H1 (cell line): ENCODE measurements around the gene NKTR.

Experiments
- BCL11A ChIP-seq, 2 experiments: IDR thresholded peaks; one replicate each; pipeline ENCODE4 v1.6.1; 2011; ENCODE audit warnings: low read depth in 2 of 2, low read length in 2 of 2, mild to moderate bottlenecking in 2 of 2
- CHD7 ChIP-seq: fragments of 300-600 bp; sonication (generic); IDR thresholded peaks from 2 replicates; pipeline ENCODE4 v1.7.1; 2012; ENCODE audit warnings: low read length, moderate library complexity, mild to moderate bottlenecking, inconsistent platforms; ENCODE audit not compliant: insufficient replicate concordance
- CREB1 ChIP-seq: IDR thresholded peaks from 2 replicates; pipeline ENCODE4 v1.6.1; 2012; ENCODE audit warnings: inconsistent platforms
- EZH2 ChIP-seq: fragments of 200-600 bp; sonication (generic); IDR thresholded peaks from 2 replicates; pipeline ENCODE4 v1.7.1; 2012; ENCODE audit warnings: low read depth, mild to moderate bottlenecking, moderate library complexity, low read length, inconsistent platforms; ENCODE audit not compliant: severe bottlenecking
- POLR2A ChIP-seq, 2 experiments: IDR thresholded peaks; 1 replicate in 1 of 2; 2 replicates in 1 of 2; pipeline ENCODE4 v1.6.1; 2011; ENCODE audit warnings: low read depth in 2 of 2, low read length in 2 of 2, mild to moderate bottlenecking in 2 of 2; ENCODE audit errors: control extremely low read depth in 1 of 2
- TAF1 ChIP-seq: IDR thresholded peaks from 2 replicates; pipeline ENCODE4 v1.6.1; 2011; ENCODE audit warnings: mild to moderate bottlenecking, low read depth, low read length
- YY1 ChIP-seq: IDR thresholded peaks from 2 replicates; pipeline ENCODE4 v1.6.1; 2011; ENCODE audit warnings: low read depth, mild to moderate bottlenecking, low read length
- TF ChIP-seq, protein P1 (sequence below): IDR thresholded peaks from 2 replicates; pipeline ENCODE4 v1.6.1; 2011; ENCODE audit warnings: low read length, improper control_type of control experiment
- TF ChIP-seq, protein P2 (sequence below), 3 experiments: IDR thresholded peaks; 1 replicate in 2 of 3; 2 replicates in 1 of 3; pipeline versions ENCODE4 v1.5.1 to v1.6.1; 2011; ENCODE audit warnings: low read length in 3 of 3, mild to moderate bottlenecking in 3 of 3, inconsistent platforms in 2 of 3, low read depth in 1 of 3, moderate library complexity in 1 of 3; ENCODE audit not compliant: insufficient read depth in 1 of 3; ENCODE audit errors: control extremely low read depth in 1 of 3

- TF ChIP-seq CREB1 (peak; percentile 76), YY1 (0 out of 2 replicates have a peak, but pooled peaks have one; percentile 1), POLR2A (IDR thresholded peaks at IDR 0.05; ENCODE audit: control extremely low read depth in 1 of 2, low read depth in 2 of 2, low read length in 2 of 2) (peak; percentile 81 to 85), EZH2 (no peak), CHD7 (no peak), BCL11A (IDR thresholded peaks at IDR 0.05; ENCODE audit: low read depth in 2 of 2, low read length in 2 of 2) (no peak), TAF1 (peak; percentile 92)
- TF ChIP-seq, protein P1, sequence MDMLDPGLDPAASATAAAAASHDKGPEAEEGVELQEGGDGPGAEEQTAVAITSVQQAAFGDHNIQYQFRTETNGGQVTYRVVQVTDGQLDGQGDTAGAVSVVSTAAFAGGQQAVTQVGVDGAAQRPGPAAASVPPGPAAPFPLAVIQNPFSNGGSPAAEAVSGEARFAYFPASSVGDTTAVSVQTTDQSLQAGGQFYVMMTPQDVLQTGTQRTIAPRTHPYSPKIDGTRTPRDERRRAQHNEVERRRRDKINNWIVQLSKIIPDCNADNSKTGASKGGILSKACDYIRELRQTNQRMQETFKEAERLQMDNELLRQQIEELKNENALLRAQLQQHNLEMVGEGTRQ: peak; percentile 30; the same call in 1 of the 2 replicates
- TF ChIP-seq, protein P2, sequence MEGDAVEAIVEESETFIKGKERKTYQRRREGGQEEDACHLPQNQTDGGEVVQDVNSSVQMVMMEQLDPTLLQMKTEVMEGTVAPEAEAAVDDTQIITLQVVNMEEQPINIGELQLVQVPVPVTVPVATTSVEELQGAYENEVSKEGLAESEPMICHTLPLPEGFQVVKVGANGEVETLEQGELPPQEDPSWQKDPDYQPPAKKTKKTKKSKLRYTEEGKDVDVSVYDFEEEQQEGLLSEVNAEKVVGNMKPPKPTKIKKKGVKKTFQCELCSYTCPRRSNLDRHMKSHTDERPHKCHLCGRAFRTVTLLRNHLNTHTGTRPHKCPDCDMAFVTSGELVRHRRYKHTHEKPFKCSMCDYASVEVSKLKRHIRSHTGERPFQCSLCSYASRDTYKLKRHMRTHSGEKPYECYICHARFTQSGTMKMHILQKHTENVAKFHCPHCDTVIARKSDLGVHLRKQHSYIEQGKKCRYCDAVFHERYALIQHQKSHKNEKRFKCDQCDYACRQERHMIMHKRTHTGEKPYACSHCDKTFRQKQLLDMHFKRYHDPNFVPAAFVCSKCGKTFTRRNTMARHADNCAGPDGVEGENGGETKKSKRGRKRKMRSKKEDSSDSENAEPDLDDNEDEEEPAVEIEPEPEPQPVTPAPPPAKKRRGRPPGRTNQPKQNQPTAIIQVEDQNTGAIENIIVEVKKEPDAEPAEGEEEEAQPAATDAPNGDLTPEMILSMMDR (IDR thresholded peaks at IDR 0.05; ENCODE audit: control extremely low read depth in 1 of 3, insufficient read depth in 1 of 3, low read depth in 1 of 3, low read length in 3 of 3): peak; percentile 28 to 47 (median 40); a peak in 3 of 4 replicates
Observed at GRCh38 chr3:42581709-42582473, 18.6 kb upstream of the NKTR start, which contains the start of gene SEC22C.
